GM12872 (cell line): Measurements from ENCODE around the gene NCAPD3.

ENCODE experiments used
- TF ChIP-seq, protein P1 (sequence below): IDR thresholded peaks from 3 replicates; pipeline ENCODE4 v1.5.1; 2011; ENCODE audit warnings: low read depth, mild to moderate bottlenecking, low read length, moderate library complexity; ENCODE audit not compliant: insufficient read depth

The NCAPD3 gene

DNA sequence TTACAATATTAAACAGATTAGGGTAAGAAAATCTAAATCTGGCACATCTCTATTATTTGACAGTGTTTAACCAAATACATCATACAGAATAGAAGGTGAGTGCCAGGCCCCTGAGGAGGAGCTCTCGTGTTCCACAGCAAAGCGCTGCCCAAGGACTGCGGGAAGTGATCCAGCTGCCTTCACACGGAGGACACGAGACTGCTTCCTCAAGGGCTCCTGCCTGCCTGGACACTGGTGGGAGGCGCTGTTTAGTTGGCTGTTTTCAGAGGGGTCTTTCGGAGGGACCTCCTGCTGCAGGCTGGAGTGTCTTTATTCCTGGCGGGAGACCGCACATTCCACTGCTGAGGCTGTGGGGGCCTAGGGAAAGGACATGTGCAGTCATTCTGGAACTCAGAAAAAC is 71.1 kb downstream of the NCAPD3 start:
- TF ChIP-seq, protein P1, sequence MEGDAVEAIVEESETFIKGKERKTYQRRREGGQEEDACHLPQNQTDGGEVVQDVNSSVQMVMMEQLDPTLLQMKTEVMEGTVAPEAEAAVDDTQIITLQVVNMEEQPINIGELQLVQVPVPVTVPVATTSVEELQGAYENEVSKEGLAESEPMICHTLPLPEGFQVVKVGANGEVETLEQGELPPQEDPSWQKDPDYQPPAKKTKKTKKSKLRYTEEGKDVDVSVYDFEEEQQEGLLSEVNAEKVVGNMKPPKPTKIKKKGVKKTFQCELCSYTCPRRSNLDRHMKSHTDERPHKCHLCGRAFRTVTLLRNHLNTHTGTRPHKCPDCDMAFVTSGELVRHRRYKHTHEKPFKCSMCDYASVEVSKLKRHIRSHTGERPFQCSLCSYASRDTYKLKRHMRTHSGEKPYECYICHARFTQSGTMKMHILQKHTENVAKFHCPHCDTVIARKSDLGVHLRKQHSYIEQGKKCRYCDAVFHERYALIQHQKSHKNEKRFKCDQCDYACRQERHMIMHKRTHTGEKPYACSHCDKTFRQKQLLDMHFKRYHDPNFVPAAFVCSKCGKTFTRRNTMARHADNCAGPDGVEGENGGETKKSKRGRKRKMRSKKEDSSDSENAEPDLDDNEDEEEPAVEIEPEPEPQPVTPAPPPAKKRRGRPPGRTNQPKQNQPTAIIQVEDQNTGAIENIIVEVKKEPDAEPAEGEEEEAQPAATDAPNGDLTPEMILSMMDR: no peak

DNA sequence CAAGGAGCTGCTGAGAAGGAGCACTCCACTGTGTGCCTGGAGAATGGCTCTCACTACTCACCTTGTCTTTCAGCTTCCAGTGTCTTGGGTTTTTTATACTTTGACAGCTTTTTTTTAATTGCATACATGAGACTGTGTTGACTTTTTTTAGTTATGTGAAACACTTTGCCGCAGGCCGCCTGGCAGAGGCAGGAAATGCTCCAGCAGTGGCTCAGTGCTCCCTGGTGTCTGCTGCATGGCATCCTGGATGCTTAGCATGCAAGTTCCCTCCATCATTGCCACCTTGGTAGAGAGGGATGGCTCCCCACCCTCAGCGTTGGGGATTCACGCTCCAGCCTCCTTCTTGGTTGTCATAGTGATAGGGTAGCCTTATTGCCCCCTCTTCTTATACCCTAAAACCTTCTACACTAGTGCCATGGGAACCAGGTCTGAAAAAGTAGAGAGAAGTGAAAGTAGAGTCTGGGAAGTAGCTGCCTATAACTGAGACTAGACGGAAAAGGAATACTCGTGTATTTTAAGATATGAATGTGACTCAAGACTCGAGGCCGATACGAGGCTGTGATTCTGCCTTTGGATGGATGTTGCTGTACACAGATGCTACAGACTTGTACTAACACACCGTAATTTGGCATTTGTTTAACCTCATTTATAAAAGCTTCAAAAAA is 72.6 kb downstream of the NCAPD3 start:
- TF ChIP-seq, protein P1: no peak

DNA sequence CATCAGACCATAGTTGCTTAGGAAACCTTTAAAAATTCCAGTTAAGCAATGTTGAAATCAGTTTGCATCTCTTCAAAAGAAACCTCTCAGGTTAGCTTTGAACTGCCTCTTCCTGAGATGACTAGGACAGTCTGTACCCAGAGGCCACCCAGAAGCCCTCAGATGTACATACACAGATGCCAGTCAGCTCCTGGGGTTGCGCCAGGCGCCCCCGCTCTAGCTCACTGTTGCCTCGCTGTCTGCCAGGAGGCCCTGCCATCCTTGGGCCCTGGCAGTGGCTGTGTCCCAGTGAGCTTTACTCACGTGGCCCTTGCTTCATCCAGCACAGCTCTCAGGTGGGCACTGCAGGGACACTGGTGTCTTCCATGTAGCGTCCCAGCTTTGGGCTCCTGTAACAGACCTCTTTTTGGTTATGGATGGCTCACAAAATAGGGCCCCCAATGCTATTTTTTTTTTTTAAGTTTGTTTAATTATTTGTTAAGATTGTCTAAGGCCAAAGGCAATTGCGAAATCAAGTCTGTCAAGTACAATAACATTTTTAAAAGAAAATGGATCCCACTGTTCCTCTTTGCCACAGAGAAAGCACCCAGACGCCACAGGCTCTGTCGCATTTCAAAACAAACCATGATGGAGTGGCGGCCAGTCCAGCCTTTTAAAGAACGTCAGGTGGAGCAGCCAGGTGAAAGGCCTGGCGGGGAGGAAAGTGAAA is 73.4 kb downstream of the NCAPD3 start:
- TF ChIP-seq, protein P1: no peak

DNA sequence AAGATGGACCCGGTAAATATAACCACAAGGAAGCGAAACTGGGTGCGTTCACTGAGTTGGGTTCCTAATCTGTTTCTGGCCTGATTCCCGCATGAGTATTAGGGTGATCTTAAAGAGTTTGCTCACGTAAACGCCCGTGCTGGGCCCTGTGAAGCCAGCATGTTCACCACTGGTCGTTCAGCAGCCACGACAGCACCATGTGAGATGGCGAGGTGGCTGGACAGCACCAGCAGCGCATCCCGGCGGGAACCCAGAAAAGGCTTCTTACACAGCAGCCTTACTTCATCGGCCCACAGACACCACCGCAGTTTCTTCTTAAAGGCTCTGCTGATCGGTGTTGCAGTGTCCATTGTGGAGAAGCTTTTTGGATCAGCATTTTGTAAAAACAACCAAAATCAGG is 74.4 kb downstream of the NCAPD3 start:
- TF ChIP-seq, protein P1: no peak

DNA sequence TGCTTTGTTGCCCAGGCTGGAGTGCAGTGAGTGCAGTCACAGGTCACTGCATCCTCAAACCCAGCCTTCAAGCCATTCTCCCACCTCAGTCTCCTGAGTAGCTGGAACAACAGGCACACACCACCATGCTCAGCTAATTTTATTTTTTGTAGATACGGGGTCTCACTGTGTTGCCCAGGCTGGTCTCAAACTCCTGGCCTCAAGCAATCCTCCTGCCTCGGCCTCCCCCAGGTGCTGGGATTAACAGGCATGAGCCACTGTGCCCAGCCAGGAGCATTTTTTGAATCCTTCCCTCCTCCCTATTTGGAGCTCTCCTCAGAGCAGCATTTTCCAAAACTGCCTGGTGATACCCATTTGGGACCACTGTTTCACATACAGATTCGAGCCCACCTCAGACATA is 77.2 kb downstream of the NCAPD3 start:
- TF ChIP-seq, protein P1: no peak

DNA sequence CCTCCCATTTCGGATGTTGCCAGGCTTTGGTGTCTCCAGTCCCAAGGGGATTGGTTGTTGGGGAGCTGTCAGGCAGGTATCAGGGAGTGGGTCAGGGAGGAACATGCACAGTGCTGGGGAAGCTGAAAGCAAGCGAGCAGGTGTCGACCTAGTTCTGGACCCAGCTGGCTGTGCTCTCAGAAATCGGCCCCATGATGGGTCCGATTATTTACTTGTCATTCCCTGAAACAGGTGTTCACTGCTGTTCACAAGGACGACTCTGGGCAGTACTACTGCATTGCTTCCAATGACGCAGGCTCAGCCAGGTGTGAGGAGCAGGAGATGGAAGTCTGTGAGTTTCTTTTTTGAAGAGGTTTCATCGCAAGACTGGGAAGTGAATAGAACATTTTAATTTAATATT is 78.1 kb downstream of the NCAPD3 start:
- TF ChIP-seq, protein P1: no peak

DNA sequence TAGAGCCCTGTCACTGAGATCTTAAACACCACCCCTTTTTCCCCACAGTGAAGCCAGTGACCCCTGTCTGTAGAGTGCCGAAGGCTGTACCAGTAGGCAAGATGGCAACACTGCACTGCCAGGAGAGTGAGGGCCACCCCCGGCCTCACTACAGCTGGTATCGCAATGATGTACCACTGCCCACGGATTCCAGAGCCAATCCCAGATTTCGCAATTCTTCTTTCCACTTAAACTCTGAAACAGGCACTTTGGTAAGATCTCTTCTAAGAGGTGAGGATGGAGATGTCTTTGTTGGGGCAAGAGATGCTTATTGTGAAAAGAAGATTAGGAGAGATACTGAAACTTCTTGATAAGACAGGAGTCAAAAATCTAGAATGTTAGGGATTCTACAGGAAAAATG is 79.0 kb downstream of the NCAPD3 start:
- TF ChIP-seq, protein P1: no peak
